Glomerular endothelial cell (primary cell): Measurements from ENCODE around the gene P3H1. TPM values are rescaled to one million over a fixed set of nuclear protein-coding genes. Genes with fewer than 3 reads are reported as not detected.
"Not testable (repeated sequence)": the region's sequence is repeated elsewhere in the genome, so short reads cannot be mapped to it uniquely, and the experiment has no call there.

Experiments used
- DNase-seq: peaks from one replicate; pipeline ENCODE4 v3.0.0-alpha.2; 2011; ENCODE audit warnings: low read depth, low spot score; ENCODE audit errors: extremely low read depth
- total RNA-seq: library from RNA; depleted of rRNA; stranded (reverse); fragments of >200 nt; gene quantifications from 2 replicates; pipeline ENCODE4 v1.2.3, GENCODE V29; 2015

Gene P3H1, protein sequence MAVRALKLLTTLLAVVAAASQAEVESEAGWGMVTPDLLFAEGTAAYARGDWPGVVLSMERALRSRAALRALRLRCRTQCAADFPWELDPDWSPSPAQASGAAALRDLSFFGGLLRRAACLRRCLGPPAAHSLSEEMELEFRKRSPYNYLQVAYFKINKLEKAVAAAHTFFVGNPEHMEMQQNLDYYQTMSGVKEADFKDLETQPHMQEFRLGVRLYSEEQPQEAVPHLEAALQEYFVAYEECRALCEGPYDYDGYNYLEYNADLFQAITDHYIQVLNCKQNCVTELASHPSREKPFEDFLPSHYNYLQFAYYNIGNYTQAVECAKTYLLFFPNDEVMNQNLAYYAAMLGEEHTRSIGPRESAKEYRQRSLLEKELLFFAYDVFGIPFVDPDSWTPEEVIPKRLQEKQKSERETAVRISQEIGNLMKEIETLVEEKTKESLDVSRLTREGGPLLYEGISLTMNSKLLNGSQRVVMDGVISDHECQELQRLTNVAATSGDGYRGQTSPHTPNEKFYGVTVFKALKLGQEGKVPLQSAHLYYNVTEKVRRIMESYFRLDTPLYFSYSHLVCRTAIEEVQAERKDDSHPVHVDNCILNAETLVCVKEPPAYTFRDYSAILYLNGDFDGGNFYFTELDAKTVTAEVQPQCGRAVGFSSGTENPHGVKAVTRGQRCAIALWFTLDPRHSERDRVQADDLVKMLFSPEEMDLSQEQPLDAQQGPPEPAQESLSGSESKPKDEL
- 120 and 202 TPM in 2 replicates for total RNA-seq

DNA sequence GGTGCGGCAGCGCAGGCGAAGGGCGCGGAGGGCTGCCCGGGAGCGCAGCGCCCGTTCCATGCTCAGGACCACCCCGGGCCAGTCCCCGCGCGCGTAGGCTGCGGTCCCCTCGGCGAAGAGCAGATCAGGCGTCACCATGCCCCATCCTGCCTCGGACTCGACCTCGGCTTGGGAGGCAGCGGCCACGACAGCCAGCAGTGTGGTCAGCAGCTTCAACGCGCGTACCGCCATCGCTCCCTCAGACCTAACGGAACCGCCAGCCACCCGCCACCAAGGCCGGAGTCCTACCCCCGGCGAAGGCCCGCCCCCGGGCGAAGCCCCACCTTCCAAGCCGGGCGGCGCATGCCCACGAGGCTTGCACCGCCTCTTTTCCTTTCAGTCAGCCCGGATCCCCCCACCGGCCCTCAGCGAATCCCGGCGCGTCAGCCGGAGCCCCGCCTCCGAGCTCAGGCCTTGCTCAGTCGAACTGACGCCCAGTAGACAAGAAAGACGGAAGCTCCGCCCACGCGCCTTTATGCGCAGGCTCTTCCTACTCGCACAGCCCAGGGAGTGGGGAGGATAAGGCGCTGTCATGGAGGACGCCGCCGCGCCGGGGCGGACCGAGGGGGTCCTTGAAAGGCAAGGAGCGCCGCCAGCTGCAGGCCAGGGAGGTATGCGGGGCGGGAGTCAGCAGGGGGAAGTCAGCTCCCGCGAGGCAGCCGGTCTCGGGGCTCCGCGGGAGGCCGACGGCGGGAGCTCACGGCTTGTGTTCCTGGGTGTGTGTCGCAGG, at the start of gene P3H1, which contains the start of gene C1orf50:
P3H1 (minus strand) TSS at position 288 of the 769 bp plus-strand sequence; CDS start at position 231, 57 bp downstream.
C1orf50 (plus strand) TSS at position 509 of the 769 bp plus-strand sequence; CDS start at position 572, 63 bp downstream.
- DNase-seq, result peak; percentile 82

DNA sequence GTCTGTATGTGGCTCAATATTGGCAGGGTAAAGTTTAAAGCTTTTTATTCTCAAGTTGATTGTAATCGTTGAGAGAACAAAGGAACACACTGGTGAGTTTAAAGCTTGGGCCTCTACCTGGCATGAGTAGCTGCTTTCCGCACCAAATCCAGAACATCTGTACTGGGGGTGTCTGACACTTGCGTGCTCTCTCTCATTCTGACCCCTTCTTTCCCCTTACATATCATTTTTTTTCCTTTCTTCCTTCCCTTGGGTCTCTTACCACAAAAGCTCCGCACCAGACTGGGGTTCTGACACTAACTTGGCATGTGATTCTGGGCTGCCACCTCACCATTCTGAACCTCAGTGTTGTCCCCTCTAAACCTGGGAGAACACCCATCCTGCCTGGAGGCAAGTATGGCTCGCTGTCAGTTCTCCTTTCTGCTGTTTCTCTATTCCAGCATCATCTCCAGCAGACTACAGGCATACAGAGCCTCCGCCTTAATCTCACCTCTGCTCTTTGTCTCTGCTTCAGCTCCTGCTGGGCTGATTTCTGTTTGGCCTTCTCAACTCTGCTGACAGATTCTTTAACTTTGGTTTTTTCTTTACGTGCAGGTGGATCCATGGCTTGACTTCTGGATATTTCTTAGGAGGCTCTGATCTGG, 49.2 kb upstream of the P3H1 start:
- no peak for DNase-seq

DNA sequence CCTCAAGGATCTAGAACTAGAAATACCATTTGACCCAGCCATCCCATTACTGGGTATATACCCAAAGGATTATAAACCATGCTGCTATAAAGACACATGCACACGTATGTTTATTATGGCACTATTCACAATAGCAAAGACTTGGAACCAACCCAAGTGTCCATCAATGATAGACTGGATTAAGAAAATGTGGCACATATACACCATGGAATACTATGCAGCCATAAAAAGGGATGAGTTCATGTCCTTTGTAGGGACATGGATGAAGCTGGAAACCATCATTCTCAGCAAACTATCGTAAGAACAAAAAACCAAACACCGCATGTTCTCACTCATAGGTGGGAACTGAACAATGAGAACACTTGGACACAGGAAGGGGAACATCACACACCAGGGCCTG, 48.0 kb upstream of the P3H1 start:
- not testable (repeated sequence) for DNase-seq

DNA sequence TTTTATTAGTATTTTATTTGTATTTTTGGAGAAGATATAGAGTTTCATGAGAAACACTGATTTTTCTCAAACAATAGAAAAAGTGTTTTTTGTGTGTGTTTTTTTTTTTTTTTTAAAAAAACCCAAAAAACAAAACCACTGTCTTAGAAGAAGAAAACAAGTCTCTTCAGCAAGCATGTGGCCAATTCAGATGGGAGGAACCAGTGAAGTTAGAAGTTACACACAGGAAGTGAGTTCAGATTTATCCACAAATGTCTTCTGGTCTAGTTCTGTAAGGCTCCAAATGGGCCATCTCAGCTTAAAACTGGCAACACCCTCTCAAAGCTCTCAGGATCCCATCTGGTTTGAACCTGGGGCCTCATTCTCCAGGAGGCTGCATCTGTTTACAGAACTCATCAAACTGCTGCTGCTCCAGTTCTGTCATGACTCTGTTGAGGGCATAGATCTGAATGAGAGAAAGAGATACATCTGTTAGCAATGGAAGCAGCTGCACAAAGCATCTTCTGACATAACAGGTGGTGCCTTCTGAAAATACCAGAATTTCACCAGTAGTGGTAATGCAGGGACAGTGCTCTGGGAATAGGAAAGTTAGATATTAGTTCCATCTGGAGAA, 40.3 kb upstream of the P3H1 start:
- no peak for DNase-seq

DNA sequence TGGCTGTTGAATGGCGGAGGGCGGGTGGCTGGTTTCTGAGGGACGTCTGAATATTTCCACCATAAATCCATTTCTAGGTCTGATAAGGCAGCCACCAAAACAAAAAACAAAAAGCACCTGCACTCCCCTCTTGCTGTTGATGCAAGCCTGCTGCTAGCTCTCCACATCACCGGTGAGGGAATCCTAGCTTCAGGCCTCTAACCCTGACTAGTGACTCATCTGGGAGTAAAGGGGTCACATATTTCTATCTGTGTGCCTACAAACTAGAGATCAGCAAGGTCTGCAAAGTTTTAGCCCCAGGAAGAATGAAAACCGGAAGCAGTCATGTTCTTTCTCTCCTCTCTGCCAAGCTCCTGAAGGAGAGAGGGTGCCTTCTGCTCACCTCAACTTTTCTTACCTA, 39.8 kb upstream of the P3H1 start:
- no peak for DNase-seq

DNA sequence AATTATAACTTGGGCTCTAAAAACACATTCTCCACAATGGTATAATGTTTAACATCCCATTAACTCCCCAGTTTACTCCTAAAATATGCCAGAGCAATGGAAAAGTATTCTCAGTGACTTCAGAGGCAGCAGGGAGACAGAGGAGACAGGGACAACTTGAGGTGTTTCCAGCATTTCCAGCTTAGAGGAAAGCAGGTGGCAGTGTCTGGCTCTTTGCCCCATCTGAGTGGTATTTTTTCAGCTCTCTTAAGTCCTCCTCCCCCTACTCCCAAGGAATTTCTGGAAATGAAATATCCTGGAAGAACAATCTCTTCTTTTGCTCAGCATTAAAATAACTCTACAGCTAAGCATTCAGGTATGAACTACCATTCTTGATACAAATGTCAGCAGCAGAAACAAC, 39.3 kb upstream of the P3H1 start:
- DNase-seq, result no peak

DNA sequence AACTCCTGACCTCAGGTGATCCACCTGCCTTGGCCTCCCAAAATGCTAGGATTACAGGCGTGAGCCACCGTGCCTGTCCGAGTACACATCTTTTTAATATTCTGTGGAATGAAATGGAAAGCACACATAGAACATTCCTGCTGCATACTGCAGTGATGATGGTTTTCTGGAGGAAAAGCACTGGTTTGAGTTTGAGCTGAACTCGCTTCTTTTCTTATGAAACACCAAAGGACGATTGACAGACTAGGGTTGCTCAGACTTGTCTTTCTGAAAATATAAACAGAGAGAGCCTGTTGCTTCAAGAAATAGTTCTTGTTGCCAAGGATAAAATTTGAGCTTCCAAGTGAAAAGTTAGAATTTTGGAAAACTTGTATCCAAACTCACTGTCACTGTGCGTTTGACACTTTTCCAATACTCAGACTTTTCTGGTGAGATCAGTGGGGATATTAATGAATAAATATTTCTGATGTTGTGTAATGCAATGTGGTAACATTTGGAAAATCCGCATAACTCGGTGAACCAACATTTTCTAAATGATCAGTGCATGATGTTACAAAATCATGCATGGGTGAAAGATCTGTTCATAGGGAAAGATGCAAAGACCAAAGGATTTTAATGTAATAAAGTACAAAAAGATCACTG, 35.1 kb upstream of the P3H1 start:
- DNase-seq, result no peak

DNA sequence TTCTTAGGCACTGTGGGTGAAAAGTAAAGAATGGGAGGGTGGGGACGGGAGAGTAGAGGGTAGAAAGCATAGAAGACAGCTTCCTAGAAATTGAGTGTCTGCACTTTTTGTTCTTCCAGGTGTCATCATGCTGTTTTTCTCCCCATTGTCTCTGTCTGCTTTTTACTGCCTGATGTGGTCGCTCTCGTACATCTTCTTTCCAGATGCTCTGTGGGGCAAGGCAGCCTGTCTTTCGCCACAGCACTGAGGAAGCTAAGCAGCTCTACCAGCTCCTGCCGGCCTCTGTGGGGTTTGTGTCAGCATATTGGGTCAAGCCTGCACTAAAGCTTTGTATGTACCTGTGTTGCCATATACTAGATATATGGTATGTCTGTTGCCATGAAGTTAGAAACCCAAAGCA, 31.2 kb upstream of the P3H1 start:
- no peak for DNase-seq

DNA sequence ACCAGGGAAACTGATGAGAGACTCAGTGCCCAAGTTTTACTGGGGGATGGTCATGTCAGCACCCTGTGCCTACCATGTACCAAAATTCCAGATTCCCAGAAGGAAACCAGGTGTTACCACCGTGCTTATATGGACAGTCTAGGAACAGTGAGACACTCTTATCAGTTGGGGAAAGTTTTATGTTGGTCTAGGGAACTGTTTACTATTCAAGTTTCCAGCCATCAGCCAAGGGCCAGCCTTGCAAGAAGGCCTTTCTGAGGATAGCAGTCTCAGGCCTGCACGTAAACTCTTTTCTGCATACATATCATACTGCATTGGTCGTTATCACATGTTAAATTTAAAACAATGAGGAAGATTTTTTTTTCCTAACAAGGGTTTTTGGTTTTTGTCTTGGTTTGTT, 30.6 kb upstream of the P3H1 start:
- DNase-seq, result no peak

DNA sequence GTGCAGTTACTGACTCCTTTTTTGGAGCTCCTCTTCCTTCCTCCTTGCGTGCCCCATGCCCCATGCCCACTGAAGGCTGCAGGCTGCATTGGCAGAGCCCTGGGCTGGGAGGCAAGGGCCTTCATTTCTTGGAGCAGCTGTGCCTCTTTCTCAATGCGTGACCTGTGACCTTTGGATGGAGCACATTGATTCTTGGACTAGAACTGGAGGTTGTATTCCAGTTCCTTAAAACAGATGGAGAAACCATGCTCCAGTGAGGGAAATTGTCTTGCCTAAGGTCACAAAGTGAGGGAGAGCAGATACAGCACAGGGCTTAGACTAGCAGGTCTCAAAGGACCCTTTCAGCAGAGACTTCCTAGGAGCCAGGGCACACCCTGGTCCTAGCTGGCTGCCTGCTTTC, 27.0 kb upstream of the P3H1 start:
- DNase-seq, result no peak

DNA sequence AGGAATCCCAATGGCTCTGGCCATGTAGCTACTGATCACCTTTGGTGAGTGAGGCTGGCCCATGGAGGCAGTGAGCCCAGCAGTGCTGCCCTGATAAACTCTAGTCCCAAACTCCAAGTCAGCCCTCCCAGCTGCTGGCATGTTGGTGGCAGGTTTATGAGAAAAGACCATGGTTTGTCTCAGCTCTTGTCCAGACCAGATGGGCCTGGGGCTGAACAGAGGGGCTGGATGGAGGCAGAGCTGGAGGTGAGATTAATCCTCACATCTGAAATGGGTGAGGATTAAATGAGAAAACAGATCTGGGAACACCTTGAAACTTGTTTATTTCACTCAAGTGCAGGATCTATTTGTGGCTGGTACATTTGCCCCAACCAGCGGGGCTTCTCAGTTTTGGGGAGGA, 21.2 kb upstream of the P3H1 start:
- DNase-seq, result no peak

DNA sequence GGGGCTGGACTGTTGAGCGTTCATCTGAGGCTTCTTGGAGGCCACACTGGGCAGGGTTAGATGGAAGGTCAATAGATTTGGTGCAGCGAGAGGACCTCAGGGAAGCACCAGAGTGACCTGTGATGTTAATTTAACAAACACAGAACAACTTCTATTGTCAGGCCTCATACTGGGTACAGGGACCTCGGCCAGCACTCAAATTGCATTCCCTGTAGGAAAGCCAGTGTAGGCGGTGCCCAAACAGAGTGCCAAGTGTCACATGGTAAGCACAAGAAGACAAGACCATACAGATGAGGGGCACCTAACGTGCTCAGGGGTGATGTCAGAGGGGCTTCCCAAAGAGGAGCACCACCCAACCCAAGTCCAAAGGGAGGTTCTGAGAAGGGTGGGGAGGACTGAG, 19.3 kb upstream of the P3H1 start:
- no peak for DNase-seq

DNA sequence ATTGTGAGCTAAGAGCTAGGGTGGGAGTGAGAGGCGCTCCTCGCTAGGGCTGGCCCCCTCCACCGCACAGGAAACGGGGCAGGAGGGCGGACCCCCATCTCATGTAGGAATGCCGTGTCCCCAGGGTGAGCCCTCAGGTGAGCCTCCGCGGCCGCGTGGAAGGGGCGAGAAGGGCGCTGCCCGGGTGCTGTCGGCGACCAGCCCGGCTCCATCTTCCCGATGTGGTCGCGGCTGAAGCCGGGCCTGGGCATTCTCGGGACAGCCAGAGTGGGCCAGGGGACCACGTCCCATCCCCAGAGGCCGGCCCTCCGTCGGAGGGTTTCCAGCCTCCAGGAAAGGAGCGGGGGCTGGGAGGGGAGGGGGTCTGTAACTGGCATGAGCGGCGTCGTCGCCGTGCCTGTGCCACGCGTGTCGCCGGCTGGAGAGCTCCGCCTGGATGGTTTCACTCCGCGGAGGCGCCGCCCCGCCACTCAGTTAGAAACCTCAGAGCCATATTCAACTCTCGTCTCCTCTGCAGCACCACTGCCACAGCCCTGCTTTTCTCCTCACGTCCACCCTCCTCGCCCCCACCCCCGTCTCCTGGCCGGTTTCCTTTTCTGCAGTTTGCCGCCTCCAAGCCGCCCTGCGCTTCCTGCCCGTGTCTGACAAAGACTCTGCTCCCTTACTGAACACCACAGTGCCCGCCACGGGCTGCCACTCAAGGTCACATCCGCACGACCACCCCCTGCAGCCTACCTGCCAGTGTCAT, 18.3 kb upstream of the P3H1 start, which contains the start of gene TMEM269:
TMEM269 (plus strand) TSS at position 46 of the 748 bp plus-strand sequence. CDS start 4,903 bp downstream, outside the sequence.
- no peak for DNase-seq

DNA sequence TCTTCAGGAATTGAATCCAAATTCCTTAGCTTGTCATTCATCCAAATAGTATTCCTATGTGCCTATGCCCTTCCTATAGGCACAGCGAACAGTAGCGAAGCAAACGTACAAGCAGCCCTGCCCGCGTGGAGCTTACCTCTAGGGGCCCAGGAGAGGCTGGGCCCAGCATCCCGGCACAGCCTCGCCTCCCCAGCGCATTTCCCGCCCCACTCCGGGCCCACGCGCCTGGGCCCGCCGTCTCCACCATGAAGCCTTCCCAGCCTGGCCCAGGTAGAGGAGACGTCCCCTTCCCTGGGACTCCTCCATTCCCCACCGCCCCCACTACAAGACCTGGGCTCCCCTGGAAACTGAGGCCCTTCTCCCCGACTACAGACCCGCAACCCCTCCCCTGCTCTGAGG, 17.7 kb upstream of the P3H1 start:
- DNase-seq, result no peak

DNA sequence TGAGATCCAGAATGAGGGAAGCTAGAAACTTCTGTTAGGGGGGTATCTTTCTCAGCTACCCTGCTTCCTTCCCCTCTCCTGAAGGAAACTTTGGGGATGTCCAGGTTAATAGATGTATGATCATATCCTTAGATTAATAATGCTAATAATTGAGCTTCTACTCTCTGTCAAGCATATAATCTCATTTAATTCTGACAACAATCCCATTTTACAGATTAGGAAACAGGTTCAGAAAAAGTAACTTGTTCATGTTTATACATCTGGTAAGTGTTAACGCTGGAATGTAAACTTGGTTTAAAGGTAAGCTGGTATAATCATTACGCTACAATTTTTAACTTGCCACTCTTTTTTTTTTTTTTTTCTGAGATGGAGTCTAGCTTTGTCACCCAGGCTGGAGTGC, 16.3 kb upstream of the P3H1 start:
- DNase-seq, result no peak

DNA sequence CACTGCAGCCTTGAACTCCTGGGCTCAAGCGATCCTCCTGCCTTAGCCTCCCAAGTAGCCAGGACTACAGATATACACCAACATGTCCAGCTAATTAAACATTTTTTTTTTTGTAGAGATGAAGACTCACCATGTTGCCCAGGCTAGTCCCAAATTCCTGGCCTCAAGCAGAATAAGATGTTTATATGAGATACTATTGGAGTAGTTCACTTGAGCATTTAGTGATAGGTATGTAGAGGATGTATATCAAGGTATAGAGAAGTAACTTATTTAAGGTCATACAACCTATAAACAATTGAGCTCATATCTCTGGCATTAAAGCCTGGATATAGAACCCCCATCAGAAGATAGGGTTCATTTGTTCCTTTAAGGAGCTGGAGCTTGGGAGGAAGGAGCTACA, 13.3 kb upstream of the P3H1 start:
- no peak for DNase-seq

DNA sequence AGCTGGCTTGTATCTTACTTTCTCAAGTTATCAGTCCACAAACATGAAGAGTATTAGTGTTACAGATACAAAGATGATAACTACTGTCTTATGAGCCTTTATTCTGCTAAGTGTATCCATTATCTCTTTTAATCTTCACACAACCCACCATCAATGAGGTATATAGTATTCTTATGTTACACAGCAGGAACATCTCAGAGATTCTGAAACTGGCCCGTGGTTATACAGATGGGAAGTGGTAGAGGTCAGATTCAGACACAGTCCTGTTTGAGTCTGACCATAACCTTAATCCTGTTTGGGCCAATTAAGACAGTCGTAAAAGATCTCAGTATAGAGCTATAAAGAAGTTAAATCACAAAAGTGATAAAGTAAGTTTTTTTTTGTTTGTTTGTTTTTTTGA, 12.9 kb upstream of the P3H1 start:
- no peak for DNase-seq

DNA sequence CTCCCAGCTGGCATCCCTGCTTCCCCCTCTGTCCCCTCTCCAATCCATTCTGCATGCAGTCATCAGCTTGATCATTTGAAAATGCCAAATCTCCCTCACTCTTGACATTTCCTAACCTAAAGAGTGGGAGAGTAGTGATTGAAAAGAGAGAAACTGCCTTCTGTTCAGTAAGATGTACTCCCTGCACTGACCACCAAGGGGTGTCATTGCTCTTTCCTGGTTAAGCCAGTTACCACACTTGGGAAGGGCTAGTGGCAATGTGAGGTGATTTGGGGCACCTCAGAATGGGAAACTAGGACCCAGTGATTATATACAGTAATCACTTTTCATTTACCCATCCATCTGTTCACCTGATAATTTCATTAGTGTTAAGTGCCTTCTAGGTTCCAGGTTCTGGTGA, 11.0 kb upstream of the P3H1 start:
- no peak for DNase-seq

DNA sequence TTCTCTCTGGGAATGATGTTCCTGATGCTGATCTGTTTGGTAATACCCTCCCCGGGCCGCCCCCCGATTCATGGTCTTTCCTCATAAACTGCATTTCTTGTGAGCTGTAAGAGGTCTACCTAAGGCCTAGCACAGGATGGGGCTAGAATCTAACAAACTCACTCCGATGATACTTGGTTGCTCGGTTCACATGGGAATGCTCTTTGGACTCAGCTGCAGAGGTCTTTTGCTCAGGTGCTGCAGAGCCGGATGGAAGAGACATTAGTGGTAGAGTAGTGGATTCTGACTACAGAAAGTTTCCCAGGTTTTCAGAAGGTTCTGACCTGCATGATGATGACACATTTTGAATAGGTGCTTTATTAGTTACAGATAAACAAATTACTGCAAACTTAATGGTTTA, 9.7 kb upstream of the P3H1 start:
- DNase-seq, result no peak
